Sigmoid colon (tissue), 7 donors: ENCODE data around the gene ADRA2B. TPM values are rescaled to one million over a fixed set of nuclear protein-coding genes. Genes with fewer than 3 reads are reported as not detected.
"Not testable (repeated sequence)": the region's sequence is repeated elsewhere in the genome, so short reads cannot be mapped to it uniquely, and the experiment has no call there.

Experiments
- DNase-seq: peaks from one replicate; pipeline ENCODE4 v3.0.0-alpha.2; 2019
- H3K27ac ChIP-seq, 4 donors: fragments of 200-600 bp; sonication (generic); one replicate each; pipeline ENCODE4 v1.5.1; 2016 to 2019; ENCODE audit warnings: mild to moderate bottlenecking in 1 of 4
- H3K27me3 ChIP-seq, 3 donors: fragments of 200-600 bp; sonication (generic); one replicate each; pipeline ENCODE4 v1.5.1; 2019; ENCODE audit warnings: mild to moderate bottlenecking in 1 of 3
- H3K36me3 ChIP-seq, 4 donors: fragments of 200-600 bp; sonication (generic); one replicate each; pipeline ENCODE4 v1.5.1; 2016 to 2019
- H3K4me1 ChIP-seq, 4 donors: fragments of 200-600 bp; sonication (generic); one replicate each; pipeline ENCODE4 v1.5.1; 2017 to 2019
- H3K4me3 ChIP-seq, 4 donors: fragments of 200-600 bp; sonication (generic); one replicate each; pipeline ENCODE4 v1.5.1; 2017 to 2019; ENCODE audit warnings: mild to moderate bottlenecking in 2 of 4, moderate library complexity in 1 of 4
- H3K9me3 ChIP-seq, 4 donors: fragments of 200-600 bp in 3 of 4; sonication (generic) in 3 of 4; one replicate each; pipeline versions ENCODE4 v1.5.1 to v1.6.1; 2013 to 2019
- CTCF ChIP-seq, 4 experiments: fragments of 450-650 bp in 3 of 4; fragments of 200-600 bp in 1 of 4; IDR thresholded peaks; one replicate each; pipeline ENCODE4 v1.5.1; 2016 to 2019; ENCODE audit warnings: antibody characterized with exemption in 4 of 4, mild to moderate bottlenecking in 3 of 4, moderate library complexity in 2 of 4
- EP300 ChIP-seq, 4 donors: sonication (generic); formaldehyde crosslinking; IDR thresholded peaks; one replicate each; pipeline ENCODE4 v1.6.1; 2017; ENCODE audit warnings: antibody characterized with exemption in 4 of 4
- POLR2A ChIP-seq, 2 donors: fragments of 450-650 bp; IDR thresholded peaks; one replicate each; pipeline ENCODE4 v1.6.1; 2016; ENCODE audit warnings: antibody characterized with exemption in 2 of 2, mild to moderate bottlenecking in 2 of 2, moderate library complexity in 2 of 2
- POLR2AphosphoS5 ChIP-seq, 4 donors: sonication (generic); formaldehyde crosslinking; IDR thresholded peaks; one replicate each; pipeline ENCODE4 v1.6.1; 2017; ENCODE audit warnings: antibody characterized with exemption in 4 of 4
- WGBS, 2 donors: extraction: QIAGEN DNeasy Blood & Tissue Kit; methylation state at CpG; one replicate each; pipeline ENCODE4 v1.1.7; 2013; 5-methylcytosine and 5-hydroxymethylcytosine counted together
- intact Hi-C: fragments of 100-400 bp; cut with DNase I; formaldehyde crosslinking; loops from one replicate; pipeline ENCODE4 v1.15.1; 2023
- polyA plus RNA-seq, 3 donors: library from polyadenylated mRNA; stranded (reverse); fragments of 200-250 nt; gene quantifications; one replicate each; pipeline ENCODE4 v1.2.3, GENCODE V29; 2013
- total RNA-seq, 4 donors: library from RNA; depleted of rRNA; stranded (reverse); fragments of >200 nt; gene quantifications; one replicate each; pipeline ENCODE4 v1.1.0, GENCODE V29; 2016
- donor health status: healthy with polysubstance abuse.
- donor health status: Bipolar disorder and iron deficiency.
- donor health status: healthy.

The ADRA2B gene
- total and polyA plus RNA-seq, 7 donors: under 0.01 to 1.4 (median 0.54) TPM; not detected in 1

GRCh38 chr2:96075199-96075771, 41.1 kb downstream of the ADRA2B start:
- Histone ChIP-seq H3K27me3 (no peaks in the 10 kb centered on the region), H3K36me3 (no peaks in the 10 kb centered on the region), H3K27ac (no peak overlapping the region), H3K4me1 (no peaks in the 10 kb centered on the region), H3K4me3 (no peak overlapping the region), H3K9me3 (peaks cover 0 to 6% (median 1%) of the 10 kb centered on the region in 4 donors)
- intact Hi-C loops: no loop called here
- WGBS, 2 donors: 65 to 70% methylated on average over 2 of the region's 2 CpGs
- DNase-seq: no peak
- TF ChIP-seq POLR2AphosphoS5 (IDR thresholded peaks at IDR 0.05) (no peak), CTCF (IDR thresholded peaks at IDR 0.05) (no peak), EP300 (IDR thresholded peaks at IDR 0.05) (no peak), POLR2A (IDR thresholded peaks at IDR 0.05) (no peak)

- 82 to 84% methylated on average over 6 of the region's 6 CpGs for WGBS, 2 donors
- no peaks in the 10 kb centered on the region for H3K4me1 ChIP-seq
- intact Hi-C loops: no loop called here
- H3K27me3 ChIP-seq: no peaks in the 10 kb centered on the region
- no peak for DNase-seq
- TF ChIP-seq POLR2AphosphoS5 (IDR thresholded peaks at IDR 0.05): no peak
- TF ChIP-seq CTCF (IDR thresholded peaks at IDR 0.05): no peak
- TF ChIP-seq EP300 (IDR thresholded peaks at IDR 0.05): no peak
- no peak for TF ChIP-seq POLR2A (IDR thresholded peaks at IDR 0.05)
- no peaks in the 10 kb centered on the region for H3K36me3 ChIP-seq
- H3K9me3 ChIP-seq: peaks cover 0 to 6% (median 1%) of the 10 kb centered on the region in 4 donors
- no peak overlapping the region for H3K27ac ChIP-seq
- H3K4me3 ChIP-seq: no peak overlapping the region
Measured at GRCh38 chr2:96074156-96074555, 42.2 kb downstream of the ADRA2B start.

GRCh38 chr2:96073170-96073775, 43.1 kb downstream of the ADRA2B start:
- no peak overlapping the region for H3K4me3 ChIP-seq

GRCh38 chr2:96072746-96073145, 43.6 kb downstream of the ADRA2B start:
- 84 to 92% methylated on average over 11 of the region's 11 CpGs for WGBS, 2 donors
- no peak overlapping the region for H3K27ac ChIP-seq
- DNase-seq: no peak
- intact Hi-C loops: no loop called here
- H3K36me3 ChIP-seq: no peaks in the 10 kb centered on the region
- no peaks in the 10 kb centered on the region for H3K27me3 ChIP-seq
- peaks cover 0 to 6% (median 1%) of the 10 kb centered on the region in 4 donors for H3K9me3 ChIP-seq
- no peak for TF ChIP-seq POLR2A (IDR thresholded peaks at IDR 0.05)
- no peak for TF ChIP-seq CTCF (IDR thresholded peaks at IDR 0.05)
- no peak for TF ChIP-seq EP300 (IDR thresholded peaks at IDR 0.05)
- no peak for TF ChIP-seq POLR2AphosphoS5 (IDR thresholded peaks at IDR 0.05)
- no peak overlapping the region for H3K4me3 ChIP-seq
- H3K4me1 ChIP-seq: no peaks in the 10 kb centered on the region

More at GRCh38 chr2:96073170-96073775, 43.1 kb downstream of the ADRA2B start:
- H3K36me3 ChIP-seq: no peaks in the 10 kb centered on the region
- peaks cover 0 to 6% (median 1%) of the 10 kb centered on the region in 4 donors for H3K9me3 ChIP-seq
- intact Hi-C loops: no loop called here
- 77 to 78% methylated on average over 7 of the region's 7 CpGs for WGBS, 2 donors
- TF ChIP-seq EP300 (IDR thresholded peaks at IDR 0.05): no peak
- TF ChIP-seq POLR2A (IDR thresholded peaks at IDR 0.05): no peak
- no peak for TF ChIP-seq CTCF (IDR thresholded peaks at IDR 0.05)
- no peak for TF ChIP-seq POLR2AphosphoS5 (IDR thresholded peaks at IDR 0.05)
- H3K4me1 ChIP-seq: no peaks in the 10 kb centered on the region
- no peak for DNase-seq
- H3K27ac ChIP-seq: no peak overlapping the region
- no peaks in the 10 kb centered on the region for H3K27me3 ChIP-seq

GRCh38 chr2:96071977-96072491, 44.3 kb downstream of the ADRA2B start:
- H3K27ac ChIP-seq, H3K4me1 ChIP-seq, DNase-seq, H3K27me3 ChIP-seq, intact Hi-C loops, H3K36me3 ChIP-seq, H3K9me3 ChIP-seq, H3K4me3 ChIP-seq: not testable (repeated sequence)
- 80 to 81% methylated on average over 8 of the region's 8 CpGs for WGBS, 2 donors

GRCh38 chr2:96071087-96071976, 45.0 kb downstream of the ADRA2B start:
- H3K36me3 ChIP-seq, H3K27ac ChIP-seq, H3K9me3 ChIP-seq, intact Hi-C loops, H3K4me1 ChIP-seq, H3K27me3 ChIP-seq, H3K4me3 ChIP-seq, DNase-seq: not testable (repeated sequence)
- WGBS, 2 donors: 91 to 93% methylated on average over 16 of the region's 16 CpGs

GRCh38 chr2:96070351-96070750, 46.0 kb downstream of the ADRA2B start:
- H3K27ac ChIP-seq, H3K36me3 ChIP-seq, H3K4me1 ChIP-seq, H3K4me3 ChIP-seq, H3K9me3 ChIP-seq, DNase-seq, intact Hi-C loops, H3K27me3 ChIP-seq: not testable (repeated sequence)
- 92 to 93% methylated on average over 5 of the region's 5 CpGs for WGBS, 2 donors
